22Rv1 (cell line): Measurements from ENCODE around the gene HCFC1.

ENCODE experiments used
- H3K27ac ChIP-seq: fragments of 450-650 bp; 2 replicates; pipeline ENCODE4 v1.5.1; 2017
- CTCF ChIP-seq: fragments of 450-650 bp; IDR thresholded peaks from 2 replicates; pipeline ENCODE4 v1.5.1; 2017; ENCODE audit warnings: mild to moderate bottlenecking
- ZFX ChIP-seq: fragments of 450-650 bp; IDR thresholded peaks from 2 replicates; pipeline ENCODE4 v1.6.1; 2017; ENCODE audit warnings: antibody characterized with exemption, borderline replicate concordance

The HCFC1 gene

GRCh38 chrX:153922932-153923857, 48.4 kb downstream of the HCFC1 start:
- no peak overlapping the region for H3K27ac ChIP-seq
- no peak for TF ChIP-seq ZFX
- TF ChIP-seq CTCF: peak; percentile 71

- H3K27ac ChIP-seq: no peak overlapping the region
- TF ChIP-seq CTCF (no peak), ZFX (no peak)
Measured at GRCh38 chrX:153921511-153922446, 49.8 kb downstream of the HCFC1 start.

GRCh38 chrX:153921070-153921469, 50.5 kb downstream of the HCFC1 start:
- H3K27ac ChIP-seq: no peak overlapping the region
- TF ChIP-seq ZFX (no peak), CTCF (no peak)

GRCh38 chrX:153920546-153920945, 51.1 kb downstream of the HCFC1 start:
- TF ChIP-seq CTCF (no peak), ZFX (no peak)
- H3K27ac ChIP-seq: no peak overlapping the region

GRCh38 chrX:153919281-153919680, 52.3 kb downstream of the HCFC1 start:
- TF ChIP-seq ZFX (no peak), CTCF (no peak)
- no peak overlapping the region for H3K27ac ChIP-seq

- H3K27ac ChIP-seq: no peak overlapping the region
- no peak for TF ChIP-seq CTCF
- TF ChIP-seq ZFX: no peak
Measured at GRCh38 chrX:153917869-153918268, 53.7 kb downstream of the HCFC1 start.

- H3K27ac ChIP-seq: no peak overlapping the region
- TF ChIP-seq CTCF: no peak
- TF ChIP-seq ZFX: no peak
Measured at GRCh38 chrX:153913701-153914100, 57.9 kb downstream of the HCFC1 start.
